IPS-18a (cell line): ENCODE measurements around the gene CRACDL.
"Not testable (repeated sequence)": the region's sequence is repeated elsewhere in the genome, so short reads cannot be mapped to it uniquely, and the experiment has no call there.

Experiments used
- H3K27ac ChIP-seq: one replicate; pipeline ENCODE4 v1.5.1; 2013; ENCODE audit warnings: low read length
- H3K27me3 ChIP-seq: one replicate; pipeline ENCODE4 v1.6.1; 2013; ENCODE audit warnings: mild to moderate bottlenecking, low read length; ENCODE audit not compliant: control insufficient read depth, insufficient read depth
- H3K36me3 ChIP-seq: one replicate; pipeline ENCODE4 v1.6.1; 2013; ENCODE audit warnings: low read depth, low read length; ENCODE audit not compliant: control insufficient read depth
- H3K4me1 ChIP-seq: one replicate; pipeline ENCODE4 v1.6.1; 2013; ENCODE audit warnings: low read depth, low read length; ENCODE audit not compliant: control insufficient read depth
- H3K4me3 ChIP-seq: one replicate; pipeline ENCODE4 v1.5.1; 2013; ENCODE audit warnings: low read length
- H3K9ac ChIP-seq: one replicate; pipeline ENCODE4 v1.6.1; 2013; ENCODE audit warnings: mild to moderate bottlenecking, low read length, moderate library complexity
- H3K9me3 ChIP-seq: one replicate; pipeline ENCODE4 v1.6.1; 2013; ENCODE audit warnings: low read depth, low read length; ENCODE audit not compliant: control insufficient read depth

CRACDL gene

GRCh38 chr2:98900721-98901120, 35.3 kb downstream of the CRACDL start:
- no peaks in the 10 kb centered on the region for H3K9me3 ChIP-seq
- H3K4me1 ChIP-seq = peaks cover 7% of the 10 kb centered on the region
- no peaks in the 10 kb centered on the region for H3K36me3 ChIP-seq
- no peak overlapping the region for H3K4me3 ChIP-seq
- no peak overlapping the region for H3K9ac ChIP-seq
- H3K27ac ChIP-seq = no peak overlapping the region
- no peaks in the 10 kb centered on the region for H3K27me3 ChIP-seq

- H3K36me3 ChIP-seq, H3K9me3 ChIP-seq, H3K27me3 ChIP-seq, H3K27ac ChIP-seq, H3K4me1 ChIP-seq, H3K4me3 ChIP-seq, H3K9ac ChIP-seq: not testable (repeated sequence)
Observed at GRCh38 chr2:98899703-98900078, 36.3 kb downstream of the CRACDL start.

- Histone ChIP-seq H3K27ac (no peak overlapping the region), H3K36me3 (no peaks in the 10 kb centered on the region), H3K27me3 (no peaks in the 10 kb centered on the region), H3K4me1 (peaks cover 4% of the 10 kb centered on the region), H3K9ac (no peak overlapping the region), H3K9me3 (no peaks in the 10 kb centered on the region), H3K4me3 (no peak overlapping the region)
Observed at GRCh38 chr2:98899041-98899702, 36.9 kb downstream of the CRACDL start.

GRCh38 chr2:98898423-98898841, 37.6 kb downstream of the CRACDL start:
- Histone ChIP-seq H3K4me3 (no peak overlapping the region), H3K27ac (no peak overlapping the region), H3K27me3 (no peaks in the 10 kb centered on the region), H3K9ac (no peak overlapping the region), H3K36me3 (no peaks in the 10 kb centered on the region), H3K4me1 (no peaks in the 10 kb centered on the region), H3K9me3 (no peaks in the 10 kb centered on the region)

GRCh38 chr2:98897746-98898145, 38.3 kb downstream of the CRACDL start:
- Histone ChIP-seq H3K4me3 (no peak overlapping the region), H3K27me3 (no peaks in the 10 kb centered on the region)

GRCh38 chr2:98896944-98897343, 39.1 kb downstream of the CRACDL start:
- Histone ChIP-seq H3K36me3 (no peaks in the 10 kb centered on the region), H3K9me3 (no peaks in the 10 kb centered on the region), H3K9ac (no peak overlapping the region), H3K4me3 (no peak overlapping the region), H3K27ac (no peak overlapping the region), H3K27me3 (no peaks in the 10 kb centered on the region), H3K4me1 (no peaks in the 10 kb centered on the region)

More at GRCh38 chr2:98897746-98898145, 38.3 kb downstream of the CRACDL start:
- Histone ChIP-seq H3K36me3 (no peaks in the 10 kb centered on the region), H3K9ac (no peak overlapping the region), H3K9me3 (no peaks in the 10 kb centered on the region), H3K27ac (no peak overlapping the region), H3K4me1 (no peaks in the 10 kb centered on the region)

GRCh38 chr2:98896416-98896815, 39.6 kb downstream of the CRACDL start:
- H3K4me3 ChIP-seq = no peak overlapping the region

GRCh38 chr2:98895901-98896300, 40.1 kb downstream of the CRACDL start:
- Histone ChIP-seq H3K4me1 (no peaks in the 10 kb centered on the region), H3K9me3 (no peaks in the 10 kb centered on the region), H3K4me3 (no peak overlapping the region), H3K36me3 (no peaks in the 10 kb centered on the region), H3K9ac (no peak overlapping the region), H3K27me3 (no peaks in the 10 kb centered on the region), H3K27ac (no peak overlapping the region)

More at GRCh38 chr2:98896416-98896815, 39.6 kb downstream of the CRACDL start:
- no peaks in the 10 kb centered on the region for H3K4me1 ChIP-seq
- H3K9ac ChIP-seq = no peak overlapping the region
- H3K27me3 ChIP-seq = no peaks in the 10 kb centered on the region
- no peak overlapping the region for H3K27ac ChIP-seq
- H3K9me3 ChIP-seq = no peaks in the 10 kb centered on the region
- H3K36me3 ChIP-seq = no peaks in the 10 kb centered on the region

GRCh38 chr2:98895221-98895620, 40.8 kb downstream of the CRACDL start:
- Histone ChIP-seq H3K4me1 (no peaks in the 10 kb centered on the region), H3K27ac (no peak overlapping the region), H3K4me3 (no peak overlapping the region)

GRCh38 chr2:98894331-98895000, 41.6 kb downstream of the CRACDL start:
- H3K27me3 ChIP-seq = no peaks in the 10 kb centered on the region
- H3K27ac ChIP-seq = no peak overlapping the region
- no peak overlapping the region for H3K9ac ChIP-seq
- H3K4me1 ChIP-seq = no peaks in the 10 kb centered on the region
- H3K36me3 ChIP-seq = no peaks in the 10 kb centered on the region
- no peak overlapping the region for H3K4me3 ChIP-seq
- H3K9me3 ChIP-seq = no peaks in the 10 kb centered on the region

More at GRCh38 chr2:98895221-98895620, 40.8 kb downstream of the CRACDL start:
- H3K9ac ChIP-seq = no peak overlapping the region
- no peaks in the 10 kb centered on the region for H3K27me3 ChIP-seq
- no peaks in the 10 kb centered on the region for H3K9me3 ChIP-seq
- H3K36me3 ChIP-seq = no peaks in the 10 kb centered on the region

- H3K36me3 ChIP-seq = no peaks in the 10 kb centered on the region
- no peak overlapping the region for H3K9ac ChIP-seq
- H3K9me3 ChIP-seq = no peaks in the 10 kb centered on the region
- no peaks in the 10 kb centered on the region for H3K27me3 ChIP-seq
- H3K4me1 ChIP-seq = no peaks in the 10 kb centered on the region
- no peak overlapping the region for H3K4me3 ChIP-seq
- H3K27ac ChIP-seq = no peak overlapping the region
Observed at GRCh38 chr2:98893911-98894321, 42.1 kb downstream of the CRACDL start.

GRCh38 chr2:98892871-98893270, 43.2 kb downstream of the CRACDL start:
- Histone ChIP-seq H3K9me3 (no peaks in the 10 kb centered on the region), H3K27ac (no peak overlapping the region), H3K36me3 (no peaks in the 10 kb centered on the region), H3K9ac (no peak overlapping the region), H3K27me3 (no peaks in the 10 kb centered on the region), H3K4me1 (no peaks in the 10 kb centered on the region), H3K4me3 (no peak overlapping the region)
